GM21381 (cell line): Measurements from ENCODE around the gene COL5A1.
"Not testable (repeated sequence)": the region's sequence is repeated elsewhere in the genome, so short reads cannot be mapped to it uniquely, and the experiment has no call there.

Experiments used
- ATAC-seq: cut with Tn5 transposase; IDR thresholded peaks from one replicate; pipeline ENCODE4 v1.9.1; 2021; ENCODE audit warnings: mild to moderate bottlenecking, moderate library complexity; ENCODE audit not compliant: unreplicated experiment

COL5A1 gene

DNA sequence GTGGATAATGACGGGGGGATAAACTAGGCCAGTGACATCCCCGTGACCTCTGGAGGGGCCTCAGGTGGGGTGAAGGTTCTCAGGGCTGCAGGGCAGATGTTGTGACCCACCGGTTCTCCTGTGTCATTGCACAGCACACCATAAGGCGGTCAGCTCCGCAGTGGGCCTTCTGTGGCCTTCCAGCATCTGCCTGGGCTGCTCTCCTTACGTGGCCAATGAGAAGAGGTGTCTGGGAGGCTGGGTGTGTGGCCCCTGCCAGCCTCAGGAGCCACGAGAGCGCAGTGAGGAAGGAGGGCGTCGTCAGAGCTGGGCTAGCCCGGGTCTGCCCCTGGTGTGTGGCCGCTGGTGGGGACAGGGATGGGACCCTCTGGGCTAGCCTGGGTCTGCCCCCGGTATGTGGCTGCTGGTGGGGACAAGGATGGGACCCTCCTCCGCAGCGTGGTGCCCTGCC lies 48.7 kb downstream of the COL5A1 start:
- no peak for ATAC-seq

DNA sequence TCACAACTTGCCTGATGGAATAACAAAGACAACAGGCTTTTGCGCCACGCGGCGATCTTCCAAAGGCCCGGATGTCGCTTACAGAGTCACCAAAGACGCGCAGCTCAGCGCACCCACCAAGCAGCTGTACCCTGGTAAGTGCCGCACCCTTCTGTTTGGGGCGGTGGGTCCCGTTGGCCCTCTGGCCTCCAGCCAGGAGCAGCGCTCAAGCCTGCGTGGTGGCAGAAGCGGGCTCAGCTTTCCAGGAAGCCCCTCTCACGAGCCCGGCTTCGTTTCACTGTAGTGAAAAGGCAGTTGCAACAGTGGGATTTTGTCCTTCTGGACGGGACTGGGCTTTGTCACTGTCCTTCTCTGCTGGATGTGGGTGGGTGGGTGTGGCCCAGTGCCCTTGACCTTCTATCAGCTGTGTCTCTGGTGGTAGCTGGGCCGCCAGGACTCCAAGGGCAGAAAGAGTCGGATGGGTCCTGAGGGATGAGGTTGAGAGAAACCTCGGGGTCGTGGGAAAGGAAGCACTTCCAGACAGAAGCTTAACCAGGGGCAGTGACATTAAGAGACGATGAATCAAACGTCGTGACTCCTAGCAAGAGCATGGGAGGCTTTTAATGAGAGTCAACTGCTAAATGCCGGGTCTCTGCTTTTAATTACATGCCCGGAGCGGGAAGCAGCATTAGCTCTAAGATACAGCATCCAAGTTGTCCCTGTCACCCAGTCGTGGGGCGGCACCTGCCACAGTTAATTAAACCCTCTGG lies 49.5 kb downstream of the COL5A1 start:
- ATAC-seq, result no peak

DNA sequence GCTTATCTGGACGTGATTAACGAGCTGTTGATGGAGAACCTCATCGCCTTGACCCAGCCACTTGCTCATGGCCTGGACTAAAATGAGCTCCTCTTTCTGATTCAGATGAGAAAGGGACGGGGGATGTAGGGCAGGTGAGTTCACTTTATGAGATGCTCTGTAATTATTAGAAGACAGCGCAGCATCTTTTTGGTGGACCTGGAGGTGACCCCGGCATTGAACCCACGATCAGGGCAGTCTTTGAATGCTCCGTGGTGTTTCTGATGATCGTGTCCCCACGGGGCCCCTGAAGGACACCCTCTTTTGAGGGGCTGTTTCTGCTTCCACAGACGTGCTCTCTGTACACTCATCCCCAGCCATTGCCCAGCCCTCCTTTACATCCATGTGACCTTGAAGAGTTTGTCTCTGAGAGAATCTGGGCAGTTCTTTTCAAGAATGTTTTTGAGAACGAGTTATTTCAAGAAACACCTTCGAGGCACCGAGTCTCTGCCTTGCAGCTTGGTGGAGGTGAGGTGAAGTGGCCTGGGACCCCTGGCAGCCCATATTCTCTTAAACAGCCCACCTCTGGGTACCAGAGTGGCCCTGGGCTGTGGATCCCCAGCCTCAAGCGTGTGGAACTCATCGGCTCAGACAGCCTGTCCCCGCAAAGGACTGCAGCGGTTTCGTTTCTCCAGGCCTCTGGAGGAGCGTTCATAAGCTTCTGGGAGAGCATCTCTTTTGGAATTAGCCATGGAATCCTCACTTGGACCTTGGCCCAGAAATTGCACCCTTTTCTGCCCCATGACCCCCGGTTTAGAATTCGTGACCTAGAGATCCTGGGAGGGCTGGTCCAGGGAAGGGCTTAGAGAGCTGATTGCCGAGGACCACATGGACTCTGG lies 50.3 kb downstream of the COL5A1 start:
- no peak for ATAC-seq

DNA sequence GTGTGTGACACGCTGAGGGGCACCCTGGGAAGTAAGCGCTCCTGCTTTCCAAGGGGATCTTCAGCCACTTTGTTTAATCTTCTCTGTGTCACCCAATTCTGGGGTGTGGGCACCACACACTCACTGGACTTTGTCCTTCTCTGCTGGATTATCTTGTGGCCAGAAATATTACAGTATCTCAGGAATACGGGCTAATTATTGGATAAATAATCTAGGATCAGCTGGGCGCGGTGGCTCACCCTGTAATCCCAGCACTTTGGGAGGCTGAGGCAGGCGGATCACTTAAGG lies 50.9 kb downstream of the COL5A1 start:
- no peak for ATAC-seq

DNA sequence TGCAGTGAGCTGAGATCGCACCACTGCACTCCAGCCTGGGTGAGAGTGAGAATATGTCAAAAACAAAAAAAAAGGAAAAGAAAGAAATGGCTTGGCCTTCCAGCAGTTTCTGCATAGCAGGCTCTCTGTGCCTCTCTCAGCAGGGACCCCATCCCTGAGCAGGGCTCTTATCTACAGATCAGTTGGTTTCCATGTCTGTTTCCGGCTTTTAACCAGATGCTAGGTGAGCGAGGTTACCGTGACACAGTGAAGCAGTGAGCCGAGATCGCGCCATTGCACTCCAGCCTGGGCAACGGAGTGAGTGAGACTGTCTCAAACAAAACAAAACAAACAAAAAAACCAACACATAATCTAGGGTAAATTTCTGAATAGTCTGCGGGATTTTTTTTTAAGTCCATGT lies 51.4 kb downstream of the COL5A1 start:
- no peak for ATAC-seq

DNA sequence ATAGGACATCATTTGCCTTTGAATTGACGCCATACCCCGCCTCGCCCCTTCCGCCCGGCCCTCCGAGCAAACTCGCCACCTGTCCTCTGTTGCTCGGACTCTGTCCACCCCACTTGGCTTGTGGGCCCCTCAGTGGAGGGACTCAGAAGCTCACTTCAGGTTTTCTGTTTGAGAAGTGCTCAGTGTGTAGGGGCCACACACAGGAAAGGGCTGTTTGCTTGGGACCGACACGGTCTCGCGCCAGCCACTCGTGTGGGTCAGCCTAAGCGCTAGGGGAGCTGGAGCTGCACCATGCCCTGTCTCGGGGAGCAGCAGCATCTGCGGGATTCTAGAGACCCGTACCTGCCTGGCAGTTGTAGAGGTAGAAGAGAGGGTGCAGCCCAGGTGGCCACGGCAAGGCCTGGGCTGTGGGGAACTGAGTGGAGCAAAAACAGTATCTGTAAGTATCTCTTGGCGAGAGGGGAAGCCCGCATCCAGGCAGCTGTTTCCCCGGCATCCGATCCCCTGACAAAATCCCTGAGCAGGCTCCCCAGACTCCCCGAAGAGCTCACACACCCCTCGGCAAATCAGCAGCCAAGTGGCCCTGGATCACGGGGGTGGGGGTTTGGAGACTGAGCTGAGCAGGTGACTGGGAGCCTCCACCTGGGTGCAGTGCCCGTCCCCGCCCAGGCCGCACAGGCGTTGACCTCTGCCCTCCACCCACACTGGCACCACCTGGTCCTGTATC lies 52.2 kb downstream of the COL5A1 start:
- ATAC-seq, result no peak

DNA sequence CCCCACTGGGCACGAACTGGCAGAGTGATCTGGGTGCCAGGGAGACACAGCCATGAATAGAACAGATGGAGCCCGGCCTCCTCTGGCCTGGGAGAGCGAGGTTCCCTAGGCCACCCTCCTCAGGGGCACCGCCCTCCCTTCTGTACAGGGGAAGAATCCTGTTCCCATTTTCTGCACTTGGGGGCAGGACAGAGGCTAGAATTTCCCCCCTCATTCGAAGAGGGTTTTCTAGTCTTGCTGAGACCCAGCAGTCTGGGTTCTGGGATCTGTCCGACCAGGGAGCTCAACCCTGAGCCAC lies 52.7 kb downstream of the COL5A1 start:
- ATAC-seq, result no peak

DNA sequence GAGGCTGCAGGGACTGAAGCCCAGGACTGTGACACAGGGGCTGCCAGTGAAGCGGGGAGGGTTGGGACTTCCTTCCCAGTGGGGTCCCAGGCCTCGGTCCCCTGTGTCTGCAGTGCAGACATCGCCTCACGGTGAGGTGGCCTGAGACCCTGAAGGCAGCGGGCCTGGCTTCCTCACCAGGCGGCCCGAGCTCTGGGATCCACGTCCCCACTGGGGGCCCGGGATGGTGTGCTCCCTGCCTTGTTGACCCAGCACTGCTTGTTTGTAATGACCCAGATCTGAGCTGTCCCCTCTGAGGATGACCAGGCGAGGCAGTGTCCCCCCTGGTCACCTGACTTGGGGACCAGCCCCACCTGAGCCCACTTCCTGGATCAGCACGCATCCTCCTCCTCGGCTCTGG lies 53.1 kb downstream of the COL5A1 start:
- ATAC-seq, result no peak

DNA sequence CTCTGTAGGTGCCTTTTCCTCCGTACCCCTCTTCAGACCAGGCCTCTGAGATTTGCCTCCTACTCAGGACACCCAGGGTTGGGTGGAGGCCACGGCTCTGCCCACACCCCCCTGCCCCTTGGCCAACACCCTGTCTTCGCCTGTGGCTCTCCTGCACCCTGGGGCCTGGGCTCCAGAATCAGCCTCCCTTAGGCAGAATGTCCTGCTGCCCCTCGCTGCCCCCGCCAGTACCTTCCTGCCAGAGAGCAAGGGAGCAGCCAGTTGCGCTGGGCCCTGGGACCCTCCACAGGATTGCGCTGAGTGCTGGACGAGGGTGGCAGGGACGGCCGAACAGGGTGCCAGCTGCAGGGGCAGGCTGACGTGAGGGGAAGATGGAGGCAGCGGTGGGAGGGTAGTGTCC lies 53.5 kb downstream of the COL5A1 start:
- ATAC-seq, result no peak

DNA sequence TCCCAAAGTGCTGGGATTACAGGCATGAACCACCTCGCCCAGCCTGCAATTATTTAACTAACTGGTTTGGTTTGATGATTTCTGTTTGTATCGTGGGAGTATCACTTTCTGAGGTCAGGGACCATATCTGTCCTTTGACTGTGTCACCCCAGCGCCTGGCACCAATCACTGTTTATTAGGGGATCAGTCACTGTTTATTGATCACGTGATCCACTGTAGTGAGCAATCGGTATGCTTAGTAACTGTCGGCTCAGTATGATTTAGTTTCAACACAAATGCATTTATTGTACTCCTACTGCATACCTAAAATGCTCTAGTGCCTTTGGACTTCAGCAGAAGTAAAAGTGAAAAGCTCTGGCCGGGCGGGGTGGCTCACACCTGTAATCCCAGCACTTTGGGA lies 54.8 kb downstream of the COL5A1 start:
- ATAC-seq, result no peak

DNA sequence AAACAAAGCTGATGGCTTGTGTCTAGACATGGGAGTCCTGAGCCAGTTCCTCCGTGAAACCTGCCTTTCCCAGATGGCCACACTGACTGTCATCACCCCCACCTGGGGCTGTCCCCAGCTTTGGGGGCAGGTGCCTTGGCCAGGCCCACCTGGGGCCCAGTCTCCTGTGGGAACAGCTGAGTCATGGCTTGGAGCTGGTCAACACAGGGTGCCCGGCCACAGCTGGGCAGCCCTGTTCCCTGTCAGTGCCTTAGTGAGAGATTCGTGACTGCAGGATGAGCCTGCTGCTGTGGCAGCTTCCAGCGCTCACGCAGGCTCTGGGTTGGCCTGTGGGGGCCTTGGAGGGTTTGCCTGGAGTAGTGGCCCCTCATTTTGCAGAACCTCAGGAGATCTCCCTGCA lies 56.5 kb downstream of the COL5A1 start:
- ATAC-seq, result no peak

DNA sequence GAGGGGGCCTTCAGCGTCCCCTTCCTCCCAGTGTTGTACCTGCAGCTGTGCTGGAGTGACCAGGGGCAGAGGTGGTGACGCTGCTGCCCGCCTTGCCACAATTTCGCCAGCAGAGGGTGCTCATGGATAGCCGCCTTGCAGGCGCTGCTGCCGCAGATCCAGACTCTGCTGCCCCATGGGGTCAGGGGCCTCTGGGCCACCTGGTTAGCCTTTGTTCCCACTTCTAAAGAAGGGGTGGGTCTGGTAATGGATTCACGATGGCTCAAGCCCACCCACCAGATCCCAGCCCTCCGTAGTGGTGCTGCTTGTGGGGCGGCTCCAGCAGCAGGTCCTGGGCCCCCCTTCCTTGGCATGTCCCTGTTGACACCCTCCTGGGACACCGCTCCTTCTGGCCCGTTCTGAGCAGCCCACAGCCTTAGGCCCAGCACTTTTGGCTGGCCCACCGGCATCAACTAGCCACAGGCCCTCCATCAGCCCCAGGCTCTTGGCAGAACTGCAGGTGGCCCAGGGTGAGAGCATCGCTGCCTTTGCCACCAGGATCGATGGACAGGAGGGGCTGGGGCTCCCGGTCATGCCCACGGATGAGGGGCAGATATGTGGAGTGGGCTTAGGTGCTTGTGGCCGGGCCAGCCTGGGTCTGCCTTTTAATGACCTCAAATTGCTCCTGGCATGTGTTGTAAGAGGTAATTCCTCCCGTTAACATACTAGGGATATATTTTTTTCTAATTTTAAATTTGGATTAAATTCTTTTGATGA lies 57.2 kb downstream of the COL5A1 start:
- no peak for ATAC-seq

DNA sequence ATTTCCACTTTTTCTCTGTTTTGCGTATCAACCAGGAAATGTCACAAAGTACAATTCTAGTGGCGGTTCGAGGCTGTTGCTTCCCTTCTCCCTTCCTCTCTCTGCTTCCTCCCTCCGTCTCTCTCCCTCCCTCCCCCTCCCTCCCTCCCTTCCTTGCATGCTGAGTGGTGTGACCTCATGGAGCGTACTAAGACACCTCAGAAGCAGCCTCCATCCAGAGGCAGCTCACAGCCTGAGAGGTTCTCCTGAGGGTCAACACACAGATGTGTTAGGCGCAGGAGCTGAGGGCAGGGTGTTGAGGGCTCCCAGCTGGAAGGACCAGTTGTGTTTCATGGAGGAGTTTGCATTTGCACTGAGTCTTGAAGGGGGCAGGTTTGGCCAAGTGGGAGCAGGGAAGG lies 57.7 kb downstream of the COL5A1 start:
- no peak for ATAC-seq

DNA sequence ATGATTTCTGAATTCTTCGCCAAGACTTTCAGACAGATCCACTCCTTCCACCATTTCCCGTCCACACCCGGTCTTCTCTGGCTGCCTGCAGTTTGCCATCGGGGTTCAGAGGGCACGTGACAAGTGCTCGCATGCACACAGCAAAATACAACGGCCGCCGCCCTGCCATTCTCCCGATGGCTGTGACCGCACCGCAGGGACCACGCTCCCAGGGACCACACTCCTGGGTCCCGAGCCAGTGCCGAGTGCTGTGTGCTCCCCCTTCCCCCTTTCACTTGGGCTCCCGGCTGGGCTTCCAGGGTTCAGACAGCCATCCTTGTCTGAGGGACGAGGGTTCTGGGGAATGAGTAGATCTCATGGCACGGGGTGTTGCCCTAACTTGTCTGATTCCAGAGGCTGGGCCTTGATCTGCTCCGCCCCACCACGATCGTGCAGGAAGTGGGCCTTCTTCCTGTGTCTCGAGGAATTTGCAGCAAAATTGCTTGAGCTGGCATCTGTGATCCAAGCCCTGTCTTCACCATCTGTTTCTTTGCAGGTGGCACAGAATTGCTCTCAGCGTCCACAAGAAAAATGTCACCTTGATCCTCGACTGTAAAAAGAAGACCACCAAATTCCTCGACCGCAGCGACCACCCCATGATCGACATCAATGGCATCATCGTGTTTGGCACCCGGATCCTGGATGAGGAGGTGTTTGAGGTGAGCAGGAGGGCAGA lies 59.2 kb downstream of the COL5A1 start:
- ATAC-seq, result no peak

DNA sequence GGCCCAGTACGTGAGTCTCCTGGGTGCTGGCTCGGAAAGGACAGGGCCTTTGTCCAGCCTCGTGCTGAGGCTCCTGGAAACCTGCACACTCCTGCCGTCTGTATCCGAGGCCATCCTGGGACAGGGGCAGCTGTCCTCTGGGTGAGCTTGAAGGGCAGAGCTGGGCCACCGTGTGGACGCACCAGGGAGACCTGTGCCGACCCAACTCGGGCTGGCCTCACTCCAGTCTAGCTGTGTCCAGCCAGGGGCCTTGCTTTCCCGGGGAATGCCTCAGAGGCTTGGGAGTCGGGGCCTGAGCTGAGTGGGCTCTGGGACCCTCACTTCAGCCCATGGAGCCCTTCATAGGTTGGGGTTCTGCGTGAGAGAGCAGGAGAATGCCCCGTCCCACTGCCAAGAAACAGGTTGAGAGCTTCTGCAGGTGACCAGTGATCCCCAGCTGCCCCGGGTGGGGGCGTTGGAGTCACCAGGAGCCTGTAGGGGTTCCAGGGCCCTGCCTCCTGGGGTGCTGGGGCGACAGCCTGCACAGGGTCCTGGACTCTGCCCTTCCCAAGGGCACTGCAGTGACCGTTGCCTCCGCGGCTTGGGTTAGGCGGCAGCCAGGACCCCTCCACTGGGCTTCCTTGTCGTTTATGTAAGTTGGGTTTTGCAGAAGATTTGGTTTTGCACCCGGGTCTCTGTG lies 60.1 kb downstream of the COL5A1 start:
- ATAC-seq, result no peak

DNA sequence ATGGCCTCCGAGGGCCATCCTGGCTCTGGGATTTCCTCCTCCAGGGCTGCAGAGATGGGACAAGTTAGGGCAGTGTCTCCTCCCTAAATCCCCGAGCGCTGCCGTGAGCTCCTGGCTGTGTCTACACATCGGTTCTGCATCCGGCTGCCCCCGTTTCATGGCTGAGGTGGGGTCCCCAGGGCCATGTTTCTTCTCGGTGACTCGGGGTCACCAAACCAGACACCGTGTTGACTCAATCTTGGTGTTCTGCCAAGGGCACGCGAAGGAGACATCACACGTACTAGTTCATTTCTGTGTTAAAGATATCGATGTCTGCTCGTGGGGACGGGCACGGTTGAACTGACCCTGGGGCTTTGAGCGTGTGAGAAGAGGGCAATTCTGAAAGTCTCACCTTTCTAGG lies 60.7 kb downstream of the COL5A1 start:
- no peak for ATAC-seq

DNA sequence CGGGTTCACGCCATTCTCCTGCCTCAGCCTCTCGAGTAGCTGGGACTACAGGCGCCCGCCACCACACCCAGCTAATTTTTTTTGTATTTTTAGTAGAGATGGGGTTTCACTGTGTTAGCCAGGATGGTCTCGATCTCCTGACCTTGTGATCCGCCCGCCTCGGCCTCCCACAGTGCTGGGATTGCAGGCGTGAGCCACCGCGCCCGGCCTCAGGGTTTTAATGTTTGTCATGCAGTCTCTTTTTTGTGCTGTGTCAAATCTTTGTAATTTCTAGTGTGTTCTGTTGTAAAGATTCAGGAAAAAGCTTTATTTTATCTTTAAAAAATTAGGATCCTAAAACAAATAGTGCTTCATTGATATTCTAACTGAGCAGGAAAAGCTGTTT lies 62.1 kb downstream of the COL5A1 start:
- ATAC-seq, result not testable (repeated sequence)

DNA sequence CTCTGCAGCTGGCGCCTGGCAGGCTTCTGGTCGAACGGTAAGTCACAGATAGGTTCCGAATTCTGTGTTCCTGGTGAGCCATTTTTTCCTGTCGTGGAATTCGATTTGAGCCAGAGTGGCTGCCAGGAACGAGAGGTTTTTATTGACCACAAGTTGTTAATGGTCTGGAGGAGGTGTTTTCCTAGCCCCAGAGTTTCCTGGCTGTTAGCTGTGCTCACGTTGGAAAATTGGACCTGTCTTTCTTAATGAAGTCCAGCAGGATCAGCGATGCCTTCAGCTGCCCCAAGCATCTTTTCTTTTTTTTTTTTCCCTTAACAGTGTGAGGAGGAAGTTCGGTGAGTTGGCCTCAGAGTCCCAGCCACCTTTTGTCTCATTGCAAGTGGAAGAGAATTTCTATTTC lies 62.9 kb downstream of the COL5A1 start:
- ATAC-seq, result no peak

DNA sequence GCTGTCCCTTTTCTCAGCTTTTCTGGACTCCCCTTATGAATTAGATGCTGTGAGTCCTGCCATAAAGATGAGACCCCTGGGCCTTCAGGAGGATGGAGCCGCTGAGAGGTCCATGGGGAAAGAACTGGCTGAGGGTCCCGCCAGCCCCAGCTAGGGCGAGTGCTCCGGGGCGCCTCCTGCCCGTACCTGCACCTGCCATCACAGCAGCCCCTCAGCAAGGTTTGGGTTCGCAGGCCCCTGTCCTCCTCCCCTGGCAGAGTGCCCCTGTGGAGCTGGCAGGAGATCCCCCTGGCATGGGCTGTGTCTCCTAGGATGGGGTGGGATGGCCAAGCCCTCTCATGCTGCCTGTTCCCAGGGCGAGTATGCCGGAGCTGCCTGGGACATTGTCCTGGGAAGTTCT lies 64.2 kb downstream of the COL5A1 start:
- ATAC-seq, result no peak

DNA sequence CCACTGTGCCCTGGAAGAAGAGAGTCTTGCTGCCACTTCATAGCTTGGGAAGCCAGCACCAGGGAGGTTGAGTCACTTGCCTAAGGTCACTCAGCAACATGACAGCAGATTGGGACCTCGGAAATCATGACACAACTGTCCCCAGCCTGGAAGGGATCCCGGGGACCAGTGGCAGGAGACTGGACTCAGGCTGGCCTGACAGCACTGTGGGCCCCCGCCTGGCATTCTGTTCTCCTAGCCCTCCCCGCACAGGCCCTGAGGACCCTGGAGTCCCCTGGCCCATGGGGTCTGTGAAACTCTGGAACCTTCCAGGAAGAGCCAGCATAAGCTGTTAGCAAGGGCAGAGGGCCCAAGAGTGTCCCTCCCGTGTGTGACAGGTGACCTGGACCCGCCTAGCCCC lies 64.9 kb downstream of the COL5A1 start:
- ATAC-seq, result no peak
